ENCODE data around the gene RFX8.

RFX8 gene

DNA sequence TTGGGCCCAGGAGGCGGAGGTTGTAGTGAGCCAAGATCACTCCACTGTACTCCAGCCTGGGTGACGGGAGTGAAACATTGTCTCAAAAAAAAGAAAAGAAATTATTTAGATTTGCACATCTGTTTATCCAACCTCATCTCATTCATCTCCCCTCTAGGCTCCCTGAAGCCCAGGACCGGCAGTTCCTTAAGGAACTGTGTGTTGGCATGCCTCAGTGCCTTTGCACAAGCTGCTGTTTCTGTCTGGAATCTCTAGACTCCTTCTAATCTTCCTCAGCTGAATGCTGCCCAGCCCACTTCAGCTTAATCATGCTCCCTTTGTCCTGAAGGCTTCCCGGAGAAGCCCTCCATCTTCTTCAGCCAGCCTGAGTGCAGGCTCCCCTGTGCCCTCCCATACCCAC is 10.9 kb upstream of the RFX8 start:
- Histone ChIP-seq H3K4me3 (ENCODE audit: low read length) (no peak overlapping the region), H3K36me3 (ENCODE audit: control insufficient read depth, low read depth, low read length) (no peaks in the 10 kb centered on the region), H3K9me3 (ENCODE audit: control insufficient read depth, low read depth, low read length) (no peaks in the 10 kb centered on the region), H3K27ac (ENCODE audit: low read length) (no peak overlapping the region), H3K9ac (ENCODE audit: low read length) (no peak overlapping the region), H3K27me3 (ENCODE audit: control insufficient read depth, insufficient read depth, low read length) (no peaks in the 10 kb centered on the region), H3K4me1 (ENCODE audit: control insufficient read depth, low read depth, low read length) (no peaks in the 10 kb centered on the region)

GRCh38 chr2:101480764-101481163 is 5.9 kb upstream of the RFX8 start:
- Histone ChIP-seq H3K27ac (ENCODE audit: low read length) (no peak overlapping the region), H3K9me3 (ENCODE audit: control insufficient read depth, low read depth, low read length) (no peaks in the 10 kb centered on the region), H3K27me3 (ENCODE audit: control insufficient read depth, insufficient read depth, low read length) (no peaks in the 10 kb centered on the region), H3K4me3 (ENCODE audit: low read length) (no peak overlapping the region), H3K36me3 (ENCODE audit: control insufficient read depth, low read depth, low read length) (no peaks in the 10 kb centered on the region), H3K9ac (ENCODE audit: low read length) (no peak overlapping the region), H3K4me1 (ENCODE audit: control insufficient read depth, low read depth, low read length) (peaks cover 19% of the 10 kb centered on the region)

GRCh38 chr2:101479810-101480209 is 4.9 kb upstream of the RFX8 start:
- no peaks in the 10 kb centered on the region for H3K9me3 ChIP-seq (ENCODE audit: control insufficient read depth, low read depth, low read length)
- H3K4me1 ChIP-seq (ENCODE audit: control insufficient read depth, low read depth, low read length), result peaks cover 21% of the 10 kb centered on the region
- no peaks in the 10 kb centered on the region for H3K36me3 ChIP-seq (ENCODE audit: control insufficient read depth, low read depth, low read length)
- H3K4me3 ChIP-seq (ENCODE audit: low read length), result no peak overlapping the region
- H3K27ac ChIP-seq (ENCODE audit: low read length), result no peak overlapping the region
- no peak overlapping the region for H3K9ac ChIP-seq (ENCODE audit: low read length)
- peaks cover 6% of the 10 kb centered on the region for H3K27me3 ChIP-seq (ENCODE audit: control insufficient read depth, insufficient read depth, low read length)

- peaks cover 22% of the 10 kb centered on the region for H3K4me1 ChIP-seq (ENCODE audit: control insufficient read depth, low read depth, low read length)
- H3K36me3 ChIP-seq (ENCODE audit: control insufficient read depth, low read depth, low read length), result no peaks in the 10 kb centered on the region
- no peaks in the 10 kb centered on the region for H3K9me3 ChIP-seq (ENCODE audit: control insufficient read depth, low read depth, low read length)
- peak overlapping the region; percentile 27 for H3K9ac ChIP-seq (ENCODE audit: low read length)
- peaks cover 10% of the 10 kb centered on the region for H3K27me3 ChIP-seq (ENCODE audit: control insufficient read depth, insufficient read depth, low read length)
- H3K4me3 ChIP-seq (ENCODE audit: low read length), result no peak overlapping the region
- H3K27ac ChIP-seq (ENCODE audit: low read length), result no peak overlapping the region
Observed at GRCh38 chr2:101479328-101479727, 4.4 kb upstream of the RFX8 start.

GRCh38 chr2:101478181-101479001 is 3.5 kb upstream of the RFX8 start:
- H3K27ac ChIP-seq (ENCODE audit: low read length), result no peak overlapping the region
- peak overlapping the region; percentile 27 for H3K9ac ChIP-seq (ENCODE audit: low read length)
- peaks cover 16% of the 10 kb centered on the region for H3K27me3 ChIP-seq (ENCODE audit: control insufficient read depth, insufficient read depth, low read length)
- H3K36me3 ChIP-seq (ENCODE audit: control insufficient read depth, low read depth, low read length), result no peaks in the 10 kb centered on the region
- H3K4me3 ChIP-seq (ENCODE audit: low read length), result no peak overlapping the region
- peaks cover 25% of the 10 kb centered on the region for H3K4me1 ChIP-seq (ENCODE audit: control insufficient read depth, low read depth, low read length)
- no peaks in the 10 kb centered on the region for H3K9me3 ChIP-seq (ENCODE audit: control insufficient read depth, low read depth, low read length)

- Histone ChIP-seq H3K4me1 (ENCODE audit: control insufficient read depth, low read depth, low read length) (peaks cover 26% of the 10 kb centered on the region), H3K9me3 (ENCODE audit: control insufficient read depth, low read depth, low read length) (no peaks in the 10 kb centered on the region), H3K9ac (ENCODE audit: low read length) (no peak overlapping the region), H3K4me3 (ENCODE audit: low read length) (no peak overlapping the region), H3K27ac (ENCODE audit: low read length) (no peak overlapping the region), H3K36me3 (ENCODE audit: control insufficient read depth, low read depth, low read length) (no peaks in the 10 kb centered on the region), H3K27me3 (ENCODE audit: control insufficient read depth, insufficient read depth, low read length) (peaks cover 25% of the 10 kb centered on the region)
Observed at GRCh38 chr2:101477556-101477955, 2.6 kb upstream of the RFX8 start.

GRCh38 chr2:101476605-101477208 is 1.8 kb upstream of the RFX8 start:
- Histone ChIP-seq H3K4me1 (ENCODE audit: control insufficient read depth, low read depth, low read length) (peaks cover 26% of the 10 kb centered on the region), H3K9me3 (ENCODE audit: control insufficient read depth, low read depth, low read length) (no peaks in the 10 kb centered on the region), H3K4me3 (ENCODE audit: low read length) (no peak overlapping the region), H3K27ac (ENCODE audit: low read length) (no peak overlapping the region), H3K27me3 (ENCODE audit: control insufficient read depth, insufficient read depth, low read length) (peaks cover 27% of the 10 kb centered on the region), H3K36me3 (ENCODE audit: control insufficient read depth, low read depth, low read length) (no peaks in the 10 kb centered on the region), H3K9ac (ENCODE audit: low read length) (no peak overlapping the region)

DNA sequence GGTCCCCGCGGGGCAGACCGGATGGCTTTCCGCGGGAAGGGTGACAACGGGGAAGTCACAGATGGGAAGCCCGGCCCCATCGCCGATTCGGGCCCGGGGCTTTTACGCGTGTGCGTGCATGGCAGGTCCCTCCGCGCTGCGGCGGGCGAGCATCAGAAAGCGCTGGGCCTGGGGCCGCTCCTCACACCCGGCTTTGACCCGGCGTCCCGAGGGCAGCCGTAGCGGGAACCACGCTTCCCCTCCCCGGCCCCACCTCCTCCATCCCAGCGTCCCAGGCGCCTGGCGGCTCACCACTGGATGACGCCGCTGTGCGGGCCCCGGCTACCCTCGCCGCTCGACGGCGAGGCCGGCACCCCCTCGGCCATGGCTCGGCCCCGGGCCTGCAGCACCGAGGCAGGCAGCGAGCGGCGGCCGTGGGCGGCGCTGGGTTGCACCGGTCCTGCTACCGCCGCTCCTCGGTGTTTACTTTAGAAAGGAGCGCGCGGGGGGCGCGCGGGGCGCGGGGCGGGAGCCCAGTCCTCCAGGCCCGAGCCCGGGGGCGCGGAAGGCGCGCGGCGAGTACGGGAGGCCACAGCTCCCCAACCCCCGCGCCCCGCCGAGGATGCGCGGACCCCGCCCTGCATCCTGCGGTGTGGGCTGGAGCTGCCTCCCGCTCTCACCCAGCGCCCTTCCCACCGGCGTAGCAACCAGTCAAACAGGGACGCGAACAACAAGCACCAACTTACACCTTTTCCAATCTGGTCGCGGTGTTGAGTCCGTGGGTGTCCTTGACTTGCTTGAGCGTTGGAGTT is 806 bp downstream of the RFX8 start:
- Histone ChIP-seq H3K27me3 (ENCODE audit: control insufficient read depth, insufficient read depth, low read length) (peaks cover 27% of the 10 kb centered on the region), H3K4me3 (ENCODE audit: low read length) (peak overlapping the region; percentile 58), H3K36me3 (ENCODE audit: control insufficient read depth, low read depth, low read length) (no peaks in the 10 kb centered on the region), H3K27ac (ENCODE audit: low read length) (no peak overlapping the region), H3K9me3 (ENCODE audit: control insufficient read depth, low read depth, low read length) (no peaks in the 10 kb centered on the region), H3K9ac (ENCODE audit: low read length) (peak overlapping the region; percentile 42), H3K4me1 (ENCODE audit: control insufficient read depth, low read depth, low read length) (peaks cover 18% of the 10 kb centered on the region)

DNA sequence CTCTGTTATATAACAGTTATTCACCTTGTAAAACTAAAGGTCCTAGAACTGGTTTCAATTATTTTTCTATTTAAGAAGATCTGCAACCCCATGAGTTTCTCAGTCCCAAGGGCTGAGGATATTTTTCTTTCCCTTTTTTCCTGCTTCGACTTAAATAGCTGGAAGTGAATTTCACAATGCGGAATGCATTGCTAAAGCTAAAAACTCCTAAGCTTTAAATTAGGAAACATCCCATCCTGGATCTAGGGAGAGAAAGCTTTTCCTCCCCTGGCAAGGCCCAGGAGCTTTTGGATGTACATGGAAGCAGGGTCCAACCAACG is 1.4 kb downstream of the RFX8 start:
- Histone ChIP-seq H3K4me3 (ENCODE audit: low read length) (peak overlapping the region; percentile 58), H3K9ac (ENCODE audit: low read length) (peak overlapping the region; percentile 42)

DNA sequence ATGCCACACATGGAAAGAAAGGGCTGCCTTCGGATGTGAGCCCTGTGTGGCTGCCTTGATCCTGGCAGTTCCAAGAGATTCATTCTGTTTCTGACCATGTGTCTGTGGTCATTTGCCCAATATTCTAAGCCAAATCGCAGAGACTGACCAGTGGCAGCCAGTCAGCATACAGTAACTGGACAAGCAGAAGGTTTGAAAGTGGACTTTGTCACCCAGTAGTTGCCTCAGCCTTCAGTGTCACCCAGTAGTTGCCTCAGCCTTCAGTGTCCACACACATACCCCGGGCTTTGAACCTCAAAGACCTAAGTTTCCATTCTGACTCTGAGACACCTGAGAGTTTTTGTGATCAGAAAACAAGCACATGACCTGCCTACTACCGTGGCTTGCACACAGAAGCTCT is 5.0 kb downstream of the RFX8 start:
- H3K4me1 ChIP-seq (ENCODE audit: control insufficient read depth, low read depth, low read length), result peaks cover 21% of the 10 kb centered on the region
- peaks cover 21% of the 10 kb centered on the region for H3K27me3 ChIP-seq (ENCODE audit: control insufficient read depth, insufficient read depth, low read length)
- H3K27ac ChIP-seq (ENCODE audit: low read length), result no peak overlapping the region
- H3K4me3 ChIP-seq (ENCODE audit: low read length), result no peak overlapping the region
- H3K9ac ChIP-seq (ENCODE audit: low read length), result no peak overlapping the region
- no peaks in the 10 kb centered on the region for H3K9me3 ChIP-seq (ENCODE audit: control insufficient read depth, low read depth, low read length)
- no peaks in the 10 kb centered on the region for H3K36me3 ChIP-seq (ENCODE audit: control insufficient read depth, low read depth, low read length)

More for the DNA sequence above, 1.4 kb downstream of the RFX8 start:
- Histone ChIP-seq H3K4me1 (ENCODE audit: control insufficient read depth, low read depth, low read length) (peaks cover 12% of the 10 kb centered on the region), H3K27me3 (ENCODE audit: control insufficient read depth, insufficient read depth, low read length) (peaks cover 27% of the 10 kb centered on the region), H3K36me3 (ENCODE audit: control insufficient read depth, low read depth, low read length) (no peaks in the 10 kb centered on the region), H3K27ac (ENCODE audit: low read length) (no peak overlapping the region), H3K9me3 (ENCODE audit: control insufficient read depth, low read depth, low read length) (no peaks in the 10 kb centered on the region)

GRCh38 chr2:101467306-101467705 is 7.6 kb downstream of the RFX8 start:
- H3K4me3 ChIP-seq (ENCODE audit: low read length), result no peak overlapping the region
- no peaks in the 10 kb centered on the region for H3K27me3 ChIP-seq (ENCODE audit: control insufficient read depth, insufficient read depth, low read length)
- no peaks in the 10 kb centered on the region for H3K36me3 ChIP-seq (ENCODE audit: control insufficient read depth, low read depth, low read length)
- H3K9ac ChIP-seq (ENCODE audit: low read length), result no peak overlapping the region
- H3K4me1 ChIP-seq (ENCODE audit: control insufficient read depth, low read depth, low read length), result peaks cover 15% of the 10 kb centered on the region
- no peaks in the 10 kb centered on the region for H3K9me3 ChIP-seq (ENCODE audit: control insufficient read depth, low read depth, low read length)
- H3K27ac ChIP-seq (ENCODE audit: low read length), result no peak overlapping the region

All from iPS-18a (cell line).